GM19023 (cell line): ENCODE data around the gene CCZ1B.
"Not testable (repeated sequence)": the region's sequence is repeated elsewhere in the genome, so short reads cannot be mapped to it uniquely, and the experiment has no call there.

Source experiments
- ATAC-seq: cut with Tn5 transposase; IDR thresholded peaks from one replicate; pipeline ENCODE4 v1.9.1; 2021; ENCODE audit warnings: mild to moderate bottlenecking, moderate library complexity; ENCODE audit not compliant: unreplicated experiment

The CCZ1B gene

DNA sequence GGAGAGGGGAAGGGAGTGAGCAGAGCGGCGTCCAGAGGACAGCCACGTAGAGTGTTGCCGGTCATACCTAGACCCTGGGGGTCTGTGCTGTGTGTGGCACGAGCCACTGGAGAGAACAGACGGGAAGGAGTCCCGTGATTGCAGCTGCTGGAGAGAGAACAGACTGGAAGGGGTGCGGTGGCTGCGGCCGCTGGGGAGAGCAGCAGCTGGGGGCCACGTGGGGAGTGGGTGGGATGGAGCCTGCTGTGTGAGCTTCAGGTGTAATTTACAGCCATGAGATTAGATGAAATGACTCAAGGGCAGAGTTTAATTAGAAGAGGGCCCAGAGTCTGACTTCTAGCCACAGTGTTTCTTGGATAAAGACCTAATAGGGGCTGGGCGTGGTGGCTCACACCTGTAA lies 76.7 kb downstream of the CCZ1B start:
- ATAC-seq, result not testable (repeated sequence)
